Stimulated activated CD8-positive, alpha-beta memory T cell treated with anti-CD3 and anti-CD28 coated beads, Interleukin-15, amount 100 ng/mL, for 1 hour (primary cell): ENCODE results near the gene SSH2.
"Not testable (repeated sequence)": the region's sequence is repeated elsewhere in the genome, so short reads cannot be mapped to it uniquely, and the experiment has no call there.

Experiments
- DNase-seq: peaks from one replicate; pipeline ENCODE4 v3.0.0-alpha.2; 2020; ENCODE audit warnings: low read depth

SSH2 gene

DNA sequence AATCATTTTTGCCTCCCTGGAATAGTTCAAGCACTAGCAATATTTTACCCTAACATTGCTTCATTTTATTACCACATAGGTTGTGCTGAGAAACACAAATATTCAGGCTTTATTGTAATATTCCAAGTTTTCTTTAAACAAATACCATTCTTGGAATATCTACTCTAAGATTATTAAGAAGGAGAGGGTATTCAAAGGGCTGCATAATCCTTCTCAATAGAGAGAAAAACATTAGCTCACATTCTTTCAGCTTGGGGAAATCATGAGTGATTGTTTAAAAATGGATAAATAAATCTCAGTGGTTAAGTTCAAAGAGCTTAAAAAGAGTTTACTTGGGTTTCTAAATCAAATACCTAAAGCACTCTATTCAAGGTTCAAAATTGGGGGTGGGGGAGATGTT lies 195.4 kb downstream of the SSH2 start:
- DNase-seq: no peak

DNA sequence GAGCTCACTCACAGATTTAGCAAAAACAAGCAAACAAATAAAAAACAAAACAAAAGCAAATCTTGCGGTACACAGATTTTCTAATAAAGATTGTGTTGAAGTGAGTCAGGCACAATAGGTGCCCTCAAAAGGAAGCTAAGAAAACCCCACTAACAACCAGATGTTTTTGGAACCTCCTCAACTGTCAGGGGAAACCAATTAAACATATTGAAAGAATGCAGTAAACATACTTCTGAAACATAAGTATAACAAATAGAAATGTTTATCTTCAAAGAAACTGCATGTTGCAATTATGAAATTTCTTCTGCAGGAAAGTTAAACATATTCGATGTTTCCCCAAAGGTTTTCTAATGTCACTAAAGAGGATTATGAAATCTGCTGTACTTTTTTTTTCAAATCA lies 196.9 kb downstream of the SSH2 start:
- DNase-seq: no peak

GRCh38 chr17:29732613-29733012 lies 197.4 kb downstream of the SSH2 start:
- no peak for DNase-seq

DNA sequence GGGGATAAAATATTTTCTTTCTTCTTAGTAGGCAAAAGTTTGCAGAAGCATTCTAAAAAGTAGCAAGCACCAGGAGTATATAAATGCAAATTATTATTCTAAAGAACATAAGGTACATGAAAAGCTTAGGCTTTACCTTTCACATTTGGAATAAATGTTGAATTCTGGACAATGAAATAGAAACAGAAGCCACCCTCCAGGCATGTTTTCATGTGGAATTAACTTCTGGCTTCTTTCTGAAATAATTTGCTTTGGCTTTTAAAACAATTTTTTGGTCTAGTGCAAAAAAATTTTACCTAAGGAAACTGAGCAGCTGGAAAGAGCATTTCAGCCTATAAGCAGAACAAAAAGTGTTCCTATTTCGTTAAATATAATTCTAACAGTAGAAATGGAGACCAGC lies 197.8 kb downstream of the SSH2 start:
- DNase-seq: no peak

DNA sequence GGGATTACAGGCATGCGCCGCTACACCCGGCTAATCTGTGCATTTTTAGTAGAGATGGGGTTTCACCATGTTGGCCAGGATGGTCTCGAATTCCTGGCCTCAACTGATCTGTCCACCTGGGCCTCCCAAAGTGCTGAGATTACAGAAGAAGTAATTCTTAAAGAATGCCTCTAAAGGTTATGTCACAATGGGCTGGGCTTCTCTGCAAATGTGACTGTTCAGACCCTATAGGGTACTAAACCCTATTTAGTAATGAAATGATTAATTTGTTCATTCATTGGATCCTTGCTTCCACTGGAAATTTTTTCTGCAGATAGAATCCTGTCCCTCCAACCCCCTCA lies 198.5 kb downstream of the SSH2 start:
- no peak for DNase-seq

DNA sequence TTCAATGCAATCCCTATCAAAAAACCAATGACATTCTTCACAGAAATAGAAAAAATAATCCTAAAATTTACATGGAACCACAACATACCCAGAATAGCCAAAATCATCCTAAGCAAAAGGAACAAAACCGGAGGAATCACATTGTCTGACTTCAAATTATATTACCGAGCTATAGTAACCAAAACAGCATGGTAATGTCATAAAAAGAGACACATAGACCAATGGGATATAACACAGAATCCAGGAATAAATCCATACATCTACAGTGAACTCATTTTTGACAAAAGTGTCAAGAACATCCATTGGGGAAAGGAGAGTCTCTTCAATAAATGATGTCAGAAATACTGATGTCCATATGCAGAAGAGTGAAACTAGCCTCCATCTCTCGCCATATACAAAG lies 201.5 kb downstream of the SSH2 start:
- no peak for DNase-seq

- no peak for DNase-seq
Measured at GRCh38 chr17:29726715-29727252, 203.2 kb downstream of the SSH2 start.

GRCh38 chr17:29725408-29725807 lies 204.6 kb downstream of the SSH2 start:
- not testable (repeated sequence) for DNase-seq

GRCh38 chr17:29723278-29724047 lies 206.6 kb downstream of the SSH2 start:
- DNase-seq: no peak

GRCh38 chr17:29722411-29723198 lies 207.4 kb downstream of the SSH2 start:
- peak; percentile 3 for DNase-seq

DNA sequence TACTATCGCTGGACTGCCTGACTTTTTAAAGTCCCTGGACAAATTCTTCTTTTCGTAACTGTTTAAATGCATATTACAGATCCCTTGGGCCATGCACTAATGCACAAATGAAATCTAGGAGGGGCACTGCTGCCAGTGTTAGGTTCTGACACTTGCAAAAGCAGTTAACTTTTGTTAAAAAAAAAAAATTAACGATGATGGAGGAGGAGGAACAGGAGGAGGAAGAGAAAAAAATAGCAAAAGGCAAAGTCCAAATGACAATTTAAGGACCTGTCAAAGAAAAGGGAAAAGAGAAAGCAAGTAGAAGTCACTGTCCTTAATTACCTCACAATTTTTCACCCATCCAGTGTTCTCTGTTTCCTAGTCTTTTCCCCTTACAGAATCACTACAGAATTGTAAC lies 209.5 kb downstream of the SSH2 start:
- DNase-seq: no peak

DNA sequence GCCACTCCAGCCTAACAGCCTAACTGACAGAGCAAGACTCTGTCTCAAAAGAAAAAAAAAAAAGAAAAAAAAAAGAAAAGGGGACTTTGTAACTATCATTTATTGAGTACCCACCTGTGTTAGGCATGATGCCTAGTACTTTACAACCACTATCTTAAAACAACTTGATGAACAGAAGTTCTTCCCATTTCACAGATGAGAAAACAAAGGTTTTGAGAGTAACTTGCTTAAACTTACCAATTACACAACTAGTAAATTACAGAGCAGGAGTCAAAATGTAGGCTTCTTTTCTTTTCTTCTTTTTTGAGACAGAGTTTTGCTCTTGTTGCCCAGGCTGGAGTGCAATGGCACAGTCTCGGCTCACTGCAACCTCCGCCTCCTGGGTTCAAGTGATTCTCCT lies 210.6 kb downstream of the SSH2 start:
- DNase-seq: no peak

DNA sequence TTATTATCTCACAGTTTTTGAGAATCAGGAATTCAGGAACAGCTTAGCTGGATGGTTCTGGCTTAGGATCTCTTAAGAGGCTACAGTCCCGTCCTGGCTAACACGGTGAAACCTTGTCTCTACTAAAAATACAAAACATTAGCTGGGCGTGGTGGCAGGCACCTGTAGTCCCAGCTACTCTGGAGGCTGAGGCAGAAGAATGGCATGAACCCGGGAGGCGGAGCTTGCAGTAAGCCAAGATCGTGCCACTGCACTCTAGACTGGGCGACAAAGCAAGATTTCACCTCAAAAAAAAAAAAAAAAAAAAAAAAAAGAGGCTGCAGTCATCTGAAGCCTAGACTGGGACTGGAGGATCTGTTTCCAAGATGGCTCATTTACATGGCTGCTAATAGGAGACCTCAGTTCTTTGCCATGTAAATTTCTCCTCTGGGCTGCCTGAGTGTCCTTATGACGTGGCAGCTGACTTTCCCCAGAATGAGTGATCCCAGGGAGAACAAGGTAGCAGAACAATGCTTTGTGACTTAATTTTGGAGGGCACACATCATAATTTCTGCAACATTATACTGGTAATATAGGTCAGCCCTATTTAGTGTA lies 211.5 kb downstream of the SSH2 start:
- no peak for DNase-seq

DNA sequence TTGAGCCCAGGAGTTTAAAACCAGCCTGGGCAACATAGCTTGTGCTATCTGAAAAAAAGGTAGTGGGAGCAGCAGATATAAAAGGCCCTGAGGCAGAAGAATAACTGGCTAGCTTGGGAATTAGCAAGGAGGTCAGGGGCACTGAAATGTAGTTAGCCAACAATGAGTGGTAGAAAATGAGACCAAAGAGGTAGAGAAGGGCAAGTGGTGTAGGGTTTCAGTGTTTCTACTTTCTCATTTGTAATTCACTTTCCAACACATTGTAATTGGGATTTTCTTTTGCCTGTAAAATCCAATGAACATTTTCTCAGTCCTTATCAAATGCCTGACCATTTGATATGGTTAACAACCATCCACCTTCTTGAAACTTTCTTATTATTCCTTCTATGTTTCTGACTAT lies 212.2 kb downstream of the SSH2 start:
- DNase-seq: no peak

DNA sequence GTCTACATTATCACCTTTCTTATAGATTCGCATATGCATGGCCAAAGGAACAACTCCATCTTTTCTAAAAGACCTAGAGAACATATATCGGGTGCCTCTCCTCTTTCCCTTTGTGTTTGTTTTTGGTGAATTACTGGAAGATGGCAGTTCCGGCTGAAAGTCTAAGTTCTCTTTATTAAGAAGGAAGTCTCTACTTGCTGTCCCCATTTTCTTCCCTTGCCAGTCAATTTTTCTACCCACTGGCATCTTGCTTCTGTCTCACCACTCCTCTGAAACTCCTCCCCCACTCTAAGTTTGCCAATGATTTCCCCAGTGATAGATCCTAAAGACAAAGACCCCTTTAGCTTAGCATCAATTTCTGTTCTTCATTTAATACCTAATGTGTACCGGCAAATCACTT lies 213.5 kb downstream of the SSH2 start:
- no peak for DNase-seq

DNA sequence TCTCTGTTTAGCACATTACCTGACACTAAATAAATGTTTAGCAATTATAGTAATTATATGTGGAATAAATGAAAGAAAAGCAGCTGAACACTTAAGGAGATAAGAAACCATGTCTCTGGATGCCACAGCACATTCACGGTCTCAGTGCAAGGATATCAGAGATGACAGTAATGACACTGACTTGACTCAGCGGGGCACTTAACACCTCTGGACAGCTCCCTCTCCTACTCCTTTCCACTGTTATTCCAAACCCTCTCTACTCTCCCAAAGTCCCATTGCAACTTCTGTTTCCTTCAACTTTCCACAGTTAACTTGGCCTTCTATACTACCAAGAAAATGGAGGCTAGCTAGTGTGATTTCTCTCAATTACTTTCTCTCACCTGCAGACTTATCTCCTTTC lies 214.3 kb downstream of the SSH2 start:
- DNase-seq: no peak

DNA sequence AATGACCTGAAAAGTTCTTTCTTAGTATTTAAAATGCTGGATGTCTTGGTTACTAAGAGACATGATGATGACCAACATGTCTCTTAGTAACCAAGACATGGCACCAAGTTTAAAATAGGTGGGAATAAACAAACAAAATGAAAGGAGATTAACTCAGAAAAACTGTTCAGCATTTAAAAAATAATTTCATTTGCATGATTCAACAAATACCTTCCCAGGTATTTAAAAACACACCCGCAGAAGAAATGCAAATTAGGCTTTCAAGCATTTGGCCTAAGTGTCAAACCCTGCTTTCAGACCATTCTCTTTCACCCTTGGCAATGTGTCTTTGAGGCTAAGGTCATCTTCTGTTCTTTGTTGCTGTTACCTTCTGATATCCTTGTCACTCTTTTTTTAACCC lies 215.9 kb downstream of the SSH2 start:
- DNase-seq: no peak

- DNase-seq: no peak
Measured at GRCh38 chr17:29713626-29714025, 216.4 kb downstream of the SSH2 start.

- DNase-seq: no peak
Measured at GRCh38 chr17:29711588-29712385, 218.2 kb downstream of the SSH2 start.

DNA sequence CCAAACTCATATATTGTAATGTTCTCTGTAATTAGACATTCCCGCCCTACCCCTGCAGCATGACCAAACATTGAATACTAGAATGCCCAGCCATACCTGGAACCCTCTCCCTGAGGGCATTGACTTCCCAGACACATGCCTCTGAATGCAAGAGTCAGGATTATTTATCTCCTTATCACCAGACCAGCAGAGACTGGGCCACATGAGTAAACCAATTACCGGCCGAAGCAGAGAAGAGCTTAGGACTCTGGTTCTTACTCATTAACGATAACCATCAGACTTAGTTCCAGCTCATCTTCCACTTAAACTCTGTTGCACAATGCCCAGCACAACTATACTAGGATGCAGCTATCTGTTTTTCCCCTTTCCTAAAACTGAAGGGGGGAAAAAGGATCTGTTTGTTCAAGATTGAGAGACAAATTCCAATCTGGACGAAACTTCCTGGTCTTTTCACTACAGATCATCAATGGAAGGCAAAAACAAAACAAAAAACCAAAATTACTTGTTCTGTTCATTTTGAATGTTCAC lies 219.1 kb downstream of the SSH2 start:
- no peak for DNase-seq

DNA sequence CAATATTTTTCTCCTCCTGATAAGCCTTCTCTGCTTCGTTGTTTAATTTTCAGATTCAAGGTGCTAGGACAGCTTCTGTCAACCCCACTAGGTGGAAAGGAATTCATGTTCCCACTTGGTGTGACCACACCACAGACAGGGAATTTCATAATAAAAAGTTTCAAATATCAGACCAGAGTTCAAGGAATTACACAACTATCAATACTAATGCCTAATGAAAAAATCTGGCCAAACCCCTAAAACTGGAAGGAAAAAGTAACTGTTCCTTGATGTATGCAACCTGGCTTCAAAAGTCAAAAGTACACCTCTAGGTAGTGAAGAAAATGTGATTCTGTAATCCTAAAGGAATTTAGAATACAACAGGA lies 219.5 kb downstream of the SSH2 start:
- DNase-seq: no peak

GRCh38 chr17:29709866-29710519 lies 220.0 kb downstream of the SSH2 start:
- DNase-seq: no peak
